Effector memory CD4-positive, alpha-beta T cell (primary cell): ENCODE data around the gene TMEM37.

ENCODE experiments used
- DNase-seq, 3 donors: peaks; one replicate each; pipeline ENCODE4 v3.0.0-alpha.2; 2020
- H3K27ac ChIP-seq: 2 replicates; pipeline ENCODE4 v1.7.0; 2013; ENCODE audit warnings: mild to moderate bottlenecking, low read length, moderate library complexity; ENCODE audit not compliant: insufficient read depth, poor library complexity, severe bottlenecking
- H3K27me3 ChIP-seq: replicated peaks from 2 replicates; pipeline ENCODE4 v1.7.0; 2013; ENCODE audit warnings: mild to moderate bottlenecking, low read length; ENCODE audit not compliant: insufficient read depth, control insufficient read depth, poor library complexity, severe bottlenecking
- H3K36me3 ChIP-seq: 2 replicates; pipeline ENCODE4 v1.7.0; 2013; ENCODE audit warnings: mild to moderate bottlenecking, low read length, moderate library complexity; ENCODE audit not compliant: control insufficient read depth, insufficient read depth
- H3K4me1 ChIP-seq: 2 replicates; pipeline ENCODE4 v1.7.0; 2013; ENCODE audit warnings: low read length, mild to moderate bottlenecking; ENCODE audit not compliant: control insufficient read depth, insufficient read depth, poor library complexity, severe bottlenecking
- H3K4me3 ChIP-seq: 2 replicates; pipeline ENCODE4 v1.7.0; 2013; ENCODE audit warnings: low read length, low read depth, mild to moderate bottlenecking; ENCODE audit not compliant: insufficient read depth, poor library complexity, severe bottlenecking
- H3K9me3 ChIP-seq: 2 replicates; pipeline ENCODE4 v1.7.0; 2013; ENCODE audit warnings: mild to moderate bottlenecking, low read length, moderate library complexity; ENCODE audit not compliant: control insufficient read depth

Gene TMEM37

GRCh38 chr2:119433636-119434327 is 2.1 kb downstream of the TMEM37 start:
- Histone ChIP-seq H3K36me3 (no peaks in the 10 kb centered on the region), H3K4me3 (no peak overlapping the region), H3K9me3 (no peaks in the 10 kb centered on the region), H3K27me3 (peaks cover 6% of the 10 kb centered on the region), H3K27ac (no peak overlapping the region), H3K4me1 (peaks cover 5% of the 10 kb centered on the region)
- DNase-seq: no peak

- Histone ChIP-seq H3K9me3 (no peaks in the 10 kb centered on the region), H3K27me3 (peaks cover 6% of the 10 kb centered on the region), H3K27ac (no peak overlapping the region), H3K4me1 (peaks cover 5% of the 10 kb centered on the region), H3K4me3 (no peak overlapping the region), H3K36me3 (no peaks in the 10 kb centered on the region)
- DNase-seq: no peak
Measured at GRCh38 chr2:119434664-119435063, 3.0 kb downstream of the TMEM37 start.

- H3K27me3 ChIP-seq: peaks cover 6% of the 10 kb centered on the region
- peaks cover 5% of the 10 kb centered on the region for H3K4me1 ChIP-seq
- H3K9me3 ChIP-seq: no peaks in the 10 kb centered on the region
- no peaks in the 10 kb centered on the region for H3K36me3 ChIP-seq
- no peak overlapping the region for H3K4me3 ChIP-seq
- no peak overlapping the region for H3K27ac ChIP-seq
- DNase-seq: no peak
Measured at GRCh38 chr2:119435081-119435952, 3.7 kb downstream of the TMEM37 start.

GRCh38 chr2:119435953-119436297 is 4.3 kb downstream of the TMEM37 start:
- Histone ChIP-seq H3K36me3 (no peaks in the 10 kb centered on the region), H3K27me3 (peaks cover 6% of the 10 kb centered on the region), H3K9me3 (no peaks in the 10 kb centered on the region), H3K4me3 (no peak overlapping the region), H3K4me1 (peaks cover 5% of the 10 kb centered on the region), H3K27ac (no peak overlapping the region)
- no peak for DNase-seq

- no peak overlapping the region for H3K27ac ChIP-seq
- H3K4me1 ChIP-seq: peaks cover 2% of the 10 kb centered on the region
- DNase-seq: no peak
- H3K36me3 ChIP-seq: no peaks in the 10 kb centered on the region
- H3K9me3 ChIP-seq: no peaks in the 10 kb centered on the region
- H3K27me3 ChIP-seq: peaks cover 6% of the 10 kb centered on the region
- H3K4me3 ChIP-seq: no peak overlapping the region
Measured at GRCh38 chr2:119436993-119437772, 5.5 kb downstream of the TMEM37 start.

- no peak overlapping the region for H3K27ac ChIP-seq
- no peaks in the 10 kb centered on the region for H3K9me3 ChIP-seq
- H3K4me1 ChIP-seq: no peaks in the 10 kb centered on the region
- DNase-seq: no peak
- peaks cover 6% of the 10 kb centered on the region for H3K27me3 ChIP-seq
- no peaks in the 10 kb centered on the region for H3K36me3 ChIP-seq
- no peak overlapping the region for H3K4me3 ChIP-seq
Measured at GRCh38 chr2:119438128-119438656, 6.5 kb downstream of the TMEM37 start.

- Histone ChIP-seq H3K36me3 (no peaks in the 10 kb centered on the region), H3K27me3 (peaks cover 3% of the 10 kb centered on the region), H3K27ac (no peak overlapping the region), H3K9me3 (no peaks in the 10 kb centered on the region), H3K4me1 (no peaks in the 10 kb centered on the region), H3K4me3 (no peak overlapping the region)
- DNase-seq: no peak
Measured at GRCh38 chr2:119438726-119439284, 7.2 kb downstream of the TMEM37 start.

- H3K9me3 ChIP-seq: no peaks in the 10 kb centered on the region
- H3K36me3 ChIP-seq: no peaks in the 10 kb centered on the region
- H3K27ac ChIP-seq: no peak overlapping the region
- no peak for DNase-seq
- H3K4me1 ChIP-seq: no peaks in the 10 kb centered on the region
- no peak overlapping the region for H3K4me3 ChIP-seq
- H3K27me3 ChIP-seq: peaks cover 2% of the 10 kb centered on the region
Measured at GRCh38 chr2:119439574-119440500, 8.2 kb downstream of the TMEM37 start.

GRCh38 chr2:119440501-119440870 is 8.8 kb downstream of the TMEM37 start:
- Histone ChIP-seq H3K4me1 (no peaks in the 10 kb centered on the region), H3K4me3 (no peak overlapping the region), H3K9me3 (no peaks in the 10 kb centered on the region), H3K36me3 (no peaks in the 10 kb centered on the region), H3K27ac (no peak overlapping the region), H3K27me3 (no peaks in the 10 kb centered on the region)
- DNase-seq: no peak
